ENCODE results near the gene CGB8. TPM values are rescaled to one million over a fixed set of nuclear protein-coding genes. Genes with fewer than 3 reads are reported as not detected.

CGB8 gene
- total RNA-seq, 1 experiment from 2014 or later = 0.34 TPM

DNA sequence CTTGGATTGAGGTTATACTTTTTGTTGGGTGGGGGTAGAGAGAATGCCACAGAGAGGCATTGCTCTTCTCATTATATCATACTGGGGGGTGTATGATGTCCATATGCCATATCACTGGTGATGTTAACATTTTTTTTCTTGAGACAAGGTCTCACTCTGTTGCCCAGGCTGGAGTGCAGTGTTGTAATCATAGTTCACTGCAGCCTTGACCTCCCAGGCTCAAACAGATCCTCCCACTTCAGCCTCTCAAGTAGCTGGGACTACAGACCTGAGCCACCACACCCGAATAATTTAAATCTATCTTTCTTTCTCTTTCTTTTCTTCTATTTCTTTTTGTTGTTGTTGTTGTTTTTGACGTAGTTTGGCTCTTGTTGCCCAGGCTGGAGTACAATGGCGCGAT lies 31.5 kb upstream of the CGB8 start:
- Histone ChIP-seq H3K9me2 (ENCODE audit: insufficient read depth) (no peaks in the 10 kb centered on the region), H3K4me3 (replicated peaks in 1 of 2; ENCODE audit: low read depth in 1 of 2, low read length in 2 of 2) (no peak overlapping the region), H3K4me2 (ENCODE audit: low read length) (no peak overlapping the region), H3K79me2 (ENCODE audit: insufficient read depth, low read length) (peaks cover 2% of the 10 kb centered on the region), H3K9ac (ENCODE audit: low read length) (no peak overlapping the region), H3K4me1 (ENCODE audit: control insufficient read depth in 1 of 2, insufficient read depth in 2 of 2, low read length in 2 of 2) (peaks cover 0 to 9% of the 10 kb centered on the region in 2 experiments; a peak in 2 of 4 replicates), H2AFZ (ENCODE audit: low read depth, low read length, poor library complexity, severe bottlenecking) (no peak overlapping the region), H3K27me3 (ENCODE audit: insufficient read depth, low read length) (no peaks in the 10 kb centered on the region), H3K27ac (ENCODE audit: low read depth, low read length) (no peak overlapping the region), H4K20me1 (ENCODE audit: insufficient read depth) (no peaks in the 10 kb centered on the region), H3K36me3 (ENCODE audit: control insufficient read depth in 1 of 2, insufficient read depth in 2 of 2, low read length in 2 of 2) (no peaks in the 10 kb centered on the region), H3K9me3 (ENCODE audit: control insufficient read depth in 1 of 2, insufficient read depth in 1 of 2, low read depth in 1 of 2, low read length in 2 of 2) (no peaks in the 10 kb centered on the region)
- ChIA-PET CTCF (no interaction called here), RAD21 (ENCODE audit: low non-redundant PET in 1 of 2, low total read pairs in 2 of 2, uncharacterized antibody in 2 of 2, unreplicated experiment in 2 of 2) (no interaction called here), POLR2A (no interaction called here)
- intact Hi-C loops (cut with micrococcal nuclease) = no loop called here
- DNase-seq (ENCODE audit: low read depth, low spot score) (no peak), ATAC-seq (no peak)
- TF ChIP-seq POLR2AphosphoS5 (IDR thresholded peaks at IDR 0.05; ENCODE audit: low read depth, low read length) (no peak), TCF7L2 (IDR thresholded peaks at IDR 0.05; ENCODE audit: borderline replicate concordance, extremely low read depth, insufficient read depth, insufficient read length) (no peak), EZH2phosphoT487 (IDR thresholded peaks at IDR 0.05; ENCODE audit: borderline replicate concordance) (no peak), JUND (IDR thresholded peaks at IDR 0.05) (no peak), SRF (IDR thresholded peaks at IDR 0.05; ENCODE audit: low read depth) (no peak), CBX3 (IDR thresholded peaks at IDR 0.05; ENCODE audit: low read depth) (no peak), POLR2A (IDR thresholded peaks at IDR 0.05; ENCODE audit: borderline replicate concordance, extremely low read depth, insufficient read depth, insufficient read length) (no peak), MAX (IDR thresholded peaks at IDR 0.05) (no peak), ZFX (IDR thresholded peaks at IDR 0.05) (no peak), YY1 (IDR thresholded peaks at IDR 0.05; ENCODE audit: extremely low read depth, insufficient replicate concordance, low read depth, low read length) (no peak)
- TF ChIP-seq, protein P1, sequence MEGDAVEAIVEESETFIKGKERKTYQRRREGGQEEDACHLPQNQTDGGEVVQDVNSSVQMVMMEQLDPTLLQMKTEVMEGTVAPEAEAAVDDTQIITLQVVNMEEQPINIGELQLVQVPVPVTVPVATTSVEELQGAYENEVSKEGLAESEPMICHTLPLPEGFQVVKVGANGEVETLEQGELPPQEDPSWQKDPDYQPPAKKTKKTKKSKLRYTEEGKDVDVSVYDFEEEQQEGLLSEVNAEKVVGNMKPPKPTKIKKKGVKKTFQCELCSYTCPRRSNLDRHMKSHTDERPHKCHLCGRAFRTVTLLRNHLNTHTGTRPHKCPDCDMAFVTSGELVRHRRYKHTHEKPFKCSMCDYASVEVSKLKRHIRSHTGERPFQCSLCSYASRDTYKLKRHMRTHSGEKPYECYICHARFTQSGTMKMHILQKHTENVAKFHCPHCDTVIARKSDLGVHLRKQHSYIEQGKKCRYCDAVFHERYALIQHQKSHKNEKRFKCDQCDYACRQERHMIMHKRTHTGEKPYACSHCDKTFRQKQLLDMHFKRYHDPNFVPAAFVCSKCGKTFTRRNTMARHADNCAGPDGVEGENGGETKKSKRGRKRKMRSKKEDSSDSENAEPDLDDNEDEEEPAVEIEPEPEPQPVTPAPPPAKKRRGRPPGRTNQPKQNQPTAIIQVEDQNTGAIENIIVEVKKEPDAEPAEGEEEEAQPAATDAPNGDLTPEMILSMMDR (IDR thresholded peaks at IDR 0.05 in 2 of 3, conservative IDR thresholded peaks at IDR 0.05 in 1 of 3; ENCODE audit: borderline replicate concordance in 1 of 3, insufficient read depth in 1 of 3, low read depth in 2 of 3, low read length in 2 of 3) = no peak
- TF ChIP-seq, protein P2, sequence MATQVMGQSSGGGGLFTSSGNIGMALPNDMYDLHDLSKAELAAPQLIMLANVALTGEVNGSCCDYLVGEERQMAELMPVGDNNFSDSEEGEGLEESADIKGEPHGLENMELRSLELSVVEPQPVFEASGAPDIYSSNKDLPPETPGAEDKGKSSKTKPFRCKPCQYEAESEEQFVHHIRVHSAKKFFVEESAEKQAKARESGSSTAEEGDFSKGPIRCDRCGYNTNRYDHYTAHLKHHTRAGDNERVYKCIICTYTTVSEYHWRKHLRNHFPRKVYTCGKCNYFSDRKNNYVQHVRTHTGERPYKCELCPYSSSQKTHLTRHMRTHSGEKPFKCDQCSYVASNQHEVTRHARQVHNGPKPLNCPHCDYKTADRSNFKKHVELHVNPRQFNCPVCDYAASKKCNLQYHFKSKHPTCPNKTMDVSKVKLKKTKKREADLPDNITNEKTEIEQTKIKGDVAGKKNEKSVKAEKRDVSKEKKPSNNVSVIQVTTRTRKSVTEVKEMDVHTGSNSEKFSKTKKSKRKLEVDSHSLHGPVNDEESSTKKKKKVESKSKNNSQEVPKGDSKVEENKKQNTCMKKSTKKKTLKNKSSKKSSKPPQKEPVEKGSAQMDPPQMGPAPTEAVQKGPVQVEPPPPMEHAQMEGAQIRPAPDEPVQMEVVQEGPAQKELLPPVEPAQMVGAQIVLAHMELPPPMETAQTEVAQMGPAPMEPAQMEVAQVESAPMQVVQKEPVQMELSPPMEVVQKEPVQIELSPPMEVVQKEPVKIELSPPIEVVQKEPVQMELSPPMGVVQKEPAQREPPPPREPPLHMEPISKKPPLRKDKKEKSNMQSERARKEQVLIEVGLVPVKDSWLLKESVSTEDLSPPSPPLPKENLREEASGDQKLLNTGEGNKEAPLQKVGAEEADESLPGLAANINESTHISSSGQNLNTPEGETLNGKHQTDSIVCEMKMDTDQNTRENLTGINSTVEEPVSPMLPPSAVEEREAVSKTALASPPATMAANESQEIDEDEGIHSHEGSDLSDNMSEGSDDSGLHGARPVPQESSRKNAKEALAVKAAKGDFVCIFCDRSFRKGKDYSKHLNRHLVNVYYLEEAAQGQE (IDR thresholded peaks at IDR 0.05; ENCODE audit: low read depth) = no peak
- TF ChIP-seq, protein P3, sequence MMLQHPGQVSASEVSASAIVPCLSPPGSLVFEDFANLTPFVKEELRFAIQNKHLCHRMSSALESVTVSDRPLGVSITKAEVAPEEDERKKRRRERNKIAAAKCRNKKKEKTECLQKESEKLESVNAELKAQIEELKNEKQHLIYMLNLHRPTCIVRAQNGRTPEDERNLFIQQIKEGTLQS (IDR thresholded peaks at IDR 0.05) = no peak
- BruUV-seq (replicated peaks) = no TSS peak
